ENCODE measurements around the gene ATP11C.

Gene ATP11C

GRCh38 chrX:139787601-139788000 lies 145.3 kb downstream of the ATP11C start:
- no peak for TF ChIP-seq CTCF (IDR thresholded peaks at IDR 0.05; ENCODE audit: unreplicated experiment in 3 of 3)
- no peak overlapping the region for H3K4me3 Mint-ChIP-seq
- H3K27me3 Mint-ChIP-seq (ENCODE audit: low read depth): no peaks in the 10 kb centered on the region
- H3K36me3 Mint-ChIP-seq (ENCODE audit: low read depth): peaks cover 31% of the 10 kb centered on the region
- H3K27ac Mint-ChIP-seq: no peak overlapping the region
- no peaks in the 10 kb centered on the region for H3K9me3 Mint-ChIP-seq
- H3K4me1 Mint-ChIP-seq: peaks cover 6% of the 10 kb centered on the region

GRCh38 chrX:139784807-139785206 lies 148.0 kb downstream of the ATP11C start:
- H3K27me3 Mint-ChIP-seq (ENCODE audit: low read depth): no peaks in the 10 kb centered on the region
- no peak overlapping the region for H3K27ac Mint-ChIP-seq
- no peak for TF ChIP-seq CTCF (IDR thresholded peaks at IDR 0.05; ENCODE audit: unreplicated experiment in 3 of 3)
- peaks cover 7% of the 10 kb centered on the region for H3K9me3 Mint-ChIP-seq
- no peak overlapping the region for H3K4me3 Mint-ChIP-seq
- H3K4me1 Mint-ChIP-seq: no peaks in the 10 kb centered on the region
- H3K36me3 Mint-ChIP-seq (ENCODE audit: low read depth): peaks cover 48% of the 10 kb centered on the region

- Mint-ChIP-seq H3K36me3 (ENCODE audit: low read depth) (peaks cover 56% of the 10 kb centered on the region), H3K27me3 (ENCODE audit: low read depth) (no peaks in the 10 kb centered on the region), H3K9me3 (peaks cover 13% of the 10 kb centered on the region), H3K27ac (no peak overlapping the region), H3K4me1 (no peaks in the 10 kb centered on the region), H3K4me3 (no peak overlapping the region)
- TF ChIP-seq CTCF (IDR thresholded peaks at IDR 0.05; ENCODE audit: unreplicated experiment in 3 of 3): no peak
These were observed 148.9 kb downstream of the ATP11C start for GRCh38 chrX:139783959-139784358.

- Mint-ChIP-seq H3K4me3 (no peak overlapping the region), H3K36me3 (ENCODE audit: low read depth) (peaks cover 55% of the 10 kb centered on the region), H3K27ac (no peak overlapping the region), H3K4me1 (no peaks in the 10 kb centered on the region), H3K9me3 (peaks cover 16% of the 10 kb centered on the region), H3K27me3 (ENCODE audit: low read depth) (no peaks in the 10 kb centered on the region)
- TF ChIP-seq CTCF (IDR thresholded peaks at IDR 0.05; ENCODE audit: unreplicated experiment in 3 of 3): no peak
These were observed 149.8 kb downstream of the ATP11C start for GRCh38 chrX:139783030-139783429.

- H3K4me1 Mint-ChIP-seq: no peaks in the 10 kb centered on the region
- H3K27me3 Mint-ChIP-seq (ENCODE audit: low read depth): no peaks in the 10 kb centered on the region
- H3K36me3 Mint-ChIP-seq (ENCODE audit: low read depth): peaks cover 68% of the 10 kb centered on the region
- H3K9me3 Mint-ChIP-seq: peaks cover 29% of the 10 kb centered on the region
- H3K27ac Mint-ChIP-seq: no peak overlapping the region
- TF ChIP-seq CTCF (IDR thresholded peaks at IDR 0.05; ENCODE audit: unreplicated experiment in 3 of 3): no peak
- no peak overlapping the region for H3K4me3 Mint-ChIP-seq
These were observed 156.3 kb downstream of the ATP11C start for GRCh38 chrX:139776599-139776998.

GRCh38 chrX:139770366-139770765 lies 162.5 kb downstream of the ATP11C start:
- peaks cover 19% of the 10 kb centered on the region for H3K9me3 Mint-ChIP-seq
- H3K4me3 Mint-ChIP-seq: no peak overlapping the region
- no peak overlapping the region for H3K27ac Mint-ChIP-seq
- TF ChIP-seq CTCF (IDR thresholded peaks at IDR 0.05; ENCODE audit: unreplicated experiment in 3 of 3): no peak
- H3K36me3 Mint-ChIP-seq (ENCODE audit: low read depth): peaks cover 47% of the 10 kb centered on the region
- H3K27me3 Mint-ChIP-seq (ENCODE audit: low read depth): no peaks in the 10 kb centered on the region
- no peaks in the 10 kb centered on the region for H3K4me1 Mint-ChIP-seq
